Measurements from ENCODE around the gene PRKCE. TPM values are rescaled to one million over a fixed set of nuclear protein-coding genes. Genes with fewer than 3 reads are reported as not detected.
"Not testable (repeated sequence)": the region's sequence is repeated elsewhere in the genome, so short reads cannot be mapped to it uniquely, and the experiment has no call there.

Gene PRKCE
- polyA plus RNA-seq, 4 donors: 7.9 to 9.2 (median 8.5) TPM

- DNase-seq (ENCODE audit: low read depth in 4 of 4, low spot score in 2 of 4): no peak
These were observed 536.7 kb downstream of the PRKCE start for GRCh38 chr2:46188041-46188716.

GRCh38 chr2:46193356-46193755 lies 541.9 kb downstream of the PRKCE start:
- no peak for DNase-seq (ENCODE audit: low read depth in 4 of 4, low spot score in 2 of 4)

GRCh38 chr2:46193855-46194254 lies 542.4 kb downstream of the PRKCE start:
- no peak for DNase-seq (ENCODE audit: low read depth in 4 of 4, low spot score in 2 of 4)

- no peak for DNase-seq (ENCODE audit: low read depth in 4 of 4, low spot score in 2 of 4)
These were observed 543.4 kb downstream of the PRKCE start for GRCh38 chr2:46194856-46195255.

GRCh38 chr2:46195819-46196218 lies 544.3 kb downstream of the PRKCE start:
- no peak for DNase-seq (ENCODE audit: low read depth in 4 of 4, low spot score in 2 of 4)

- DNase-seq (ENCODE audit: low read depth in 4 of 4, low spot score in 2 of 4): no peak
These were observed 545.5 kb downstream of the PRKCE start for GRCh38 chr2:46196871-46197462.

GRCh38 chr2:46197672-46198071 lies 546.2 kb downstream of the PRKCE start:
- DNase-seq (ENCODE audit: low read depth in 4 of 4, low spot score in 2 of 4): no peak

- no peak for DNase-seq (ENCODE audit: low read depth in 4 of 4, low spot score in 2 of 4)
These were observed 546.8 kb downstream of the PRKCE start for GRCh38 chr2:46198164-46198883.

GRCh38 chr2:46198966-46199365 lies 547.5 kb downstream of the PRKCE start:
- DNase-seq (ENCODE audit: low read depth in 4 of 4, low spot score in 2 of 4): no peak

- DNase-seq (ENCODE audit: low read depth in 4 of 4, low spot score in 2 of 4): no peak
These were observed 548.7 kb downstream of the PRKCE start for GRCh38 chr2:46200100-46200690.

- DNase-seq (ENCODE audit: low read depth in 4 of 4, low spot score in 2 of 4): no peak
These were observed 549.6 kb downstream of the PRKCE start for GRCh38 chr2:46200861-46201605.

- no peak for DNase-seq (ENCODE audit: low read depth in 4 of 4, low spot score in 2 of 4)
These were observed 551.0 kb downstream of the PRKCE start for GRCh38 chr2:46202453-46202852.

GRCh38 chr2:46202987-46203386 lies 551.5 kb downstream of the PRKCE start:
- DNase-seq (ENCODE audit: low read depth in 4 of 4, low spot score in 2 of 4): no peak

- DNase-seq (ENCODE audit: low read depth in 4 of 4, low spot score in 2 of 4): not testable (repeated sequence)
These were observed 552.2 kb downstream of the PRKCE start for GRCh38 chr2:46203636-46204035.

GRCh38 chr2:46207591-46207990 lies 556.1 kb downstream of the PRKCE start:
- no peak for DNase-seq (ENCODE audit: low read depth in 4 of 4, low spot score in 2 of 4)

GRCh38 chr2:46208766-46209165 lies 557.3 kb downstream of the PRKCE start:
- DNase-seq (ENCODE audit: low read depth in 4 of 4, low spot score in 2 of 4): no peak

- DNase-seq (ENCODE audit: low read depth in 4 of 4, low spot score in 2 of 4): no peak
These were observed 558.6 kb downstream of the PRKCE start for GRCh38 chr2:46210063-46210462.

- no peak for DNase-seq (ENCODE audit: low read depth in 4 of 4, low spot score in 2 of 4)
These were observed 560.0 kb downstream of the PRKCE start for GRCh38 chr2:46211461-46211860.

- no peak for DNase-seq (ENCODE audit: low read depth in 4 of 4, low spot score in 2 of 4)
These were observed 562.4 kb downstream of the PRKCE start for GRCh38 chr2:46213906-46214305.

- DNase-seq (ENCODE audit: low read depth in 4 of 4, low spot score in 2 of 4): no peak
These were observed 564.7 kb downstream of the PRKCE start for GRCh38 chr2:46216213-46216612.

GRCh38 chr2:46223514-46223913 lies 572.0 kb downstream of the PRKCE start:
- not testable (repeated sequence) for DNase-seq (ENCODE audit: low read depth in 4 of 4, low spot score in 2 of 4)

Data from left renal cortex interstitium (tissue), 4 donors.